H1 (cell line): Measurements from ENCODE around the gene VGLL2. TPM values are rescaled to one million over a fixed set of nuclear protein-coding genes. Genes with fewer than 3 reads are reported as not detected.

Experiments used
- CTCF ChIA-PET: fragments of 300-600 bp; sonication (Branson Sonifier 250); formaldehyde crosslinking; loops from one replicate; lab custom pipeline; 2021; ENCODE audit not compliant: partially characterized antibody; lab: Charles Lee
- POLR2A ChIA-PET: fragments of 300-600 bp; sonication (Branson Sonifier 250); formaldehyde crosslinking; loops from one replicate; lab custom pipeline; 2021; ENCODE audit warnings: inconsistent platforms; ENCODE audit not compliant: partially characterized antibody; lab: Charles Lee
- DNase-seq, 2 experiments: peaks; one replicate each; pipeline versions ENCODE4 v3.0.0 to v3.0.0-alpha.2; 2010 to 2022; ENCODE audit warnings: low spot score in 2 of 2, low read depth in 1 of 2, mixed read lengths in 1 of 2
- FAIRE-seq: peaks from 2 replicates; lab custom pipeline; 2011; peaks lifted over from hg19 to GRCh38; lab: Jason Lieb, UNC
- H2AFZ ChIP-seq: 2 replicates; pipeline ENCODE4 v1.8.1; 2012; ENCODE audit warnings: low read length, inconsistent platforms
- H2AK5ac ChIP-seq: 2 replicates; pipeline ENCODE4 v1.6.1; 2013; ENCODE audit warnings: low read depth, low read length
- H2BK120ac ChIP-seq: replicated peaks from 2 replicates; pipeline ENCODE3; 2013; ENCODE audit warnings: low read depth, low read length, inconsistent platforms
- H2BK12ac ChIP-seq: 2 replicates; pipeline ENCODE4 v1.6.1; 2013; ENCODE audit warnings: low read depth, low read length
- H2BK15ac ChIP-seq: 2 replicates; pipeline ENCODE4 v1.6.1; 2013; ENCODE audit warnings: low read length
- H2BK20ac ChIP-seq: 2 replicates; pipeline ENCODE4 v1.6.1; 2013; ENCODE audit warnings: low read length
- H2BK5ac ChIP-seq: 2 replicates; pipeline ENCODE4 v1.6.1; 2013; ENCODE audit warnings: low read depth, low read length
- H3K14ac ChIP-seq: 2 replicates; pipeline ENCODE4 v1.6.1; 2013; ENCODE audit warnings: inconsistent platforms; ENCODE audit not compliant: insufficient read length
- H3K18ac ChIP-seq: 2 replicates; pipeline ENCODE4 v1.6.1; 2013; ENCODE audit warnings: low read length; ENCODE audit errors: extremely low read depth
- H3K23ac ChIP-seq: 2 replicates; pipeline ENCODE4 v1.6.1; 2013; ENCODE audit warnings: inconsistent platforms; ENCODE audit not compliant: insufficient read length
- H3K23me2 ChIP-seq: 2 replicates; pipeline ENCODE4 v1.6.1; 2013; ENCODE audit warnings: low read depth, low read length
- H3K27ac ChIP-seq: 2 replicates; pipeline ENCODE4 v1.6.1; 2011; ENCODE audit warnings: low read depth, low read length, inconsistent platforms
- H3K27me3 ChIP-seq, 4 experiments: replicated peaks in 1 of 4; 1 replicate in 1 of 4; 2 replicates in 3 of 4; pipeline versions ENCODE4 v1.6.1 to v1.8.1; 2011 to 2013; ENCODE audit warnings: low read length in 3 of 4, mild to moderate bottlenecking in 3 of 4, inconsistent platforms in 2 of 4, mixed read lengths in 2 of 4, moderate library complexity in 1 of 4; ENCODE audit not compliant: control insufficient read depth in 3 of 4, insufficient read depth in 3 of 4; ENCODE audit errors: extremely low read depth in 1 of 4
- H3K36me3 ChIP-seq, 4 experiments: 2 replicates each; pipeline versions ENCODE4 v1.6.1 to v1.8.1; 2011 to 2013; ENCODE audit warnings: mild to moderate bottlenecking in 4 of 4, low read length in 3 of 4, moderate library complexity in 2 of 4, control low read depth in 1 of 4, inconsistent platforms in 1 of 4; ENCODE audit not compliant: insufficient read depth in 4 of 4, control insufficient read depth in 2 of 4
- H3K4ac ChIP-seq: replicated peaks from 2 replicates; pipeline ENCODE3; 2013; ENCODE audit warnings: low read length, low read depth, mixed read lengths, inconsistent platforms; ENCODE audit not compliant: insufficient read length
- H3K4me1 ChIP-seq, 4 experiments: replicated peaks in 1 of 4; 1 replicate in 1 of 4; 2 replicates in 3 of 4; pipeline versions ENCODE4 v1.6.1 to v1.8.1; 2011 to 2013; ENCODE audit warnings: low read length in 3 of 4, inconsistent platforms in 2 of 4, mixed read lengths in 1 of 4; ENCODE audit not compliant: insufficient read depth in 4 of 4, control insufficient read depth in 3 of 4
- H3K4me2 ChIP-seq, 2 experiments: 2 replicates each; pipeline versions ENCODE4 v1.6.1 to v1.8.1; 2011 to 2013; ENCODE audit warnings: low read depth in 2 of 2, low read length in 2 of 2, control low read depth in 1 of 2, inconsistent platforms in 1 of 2, mild to moderate bottlenecking in 1 of 2; ENCODE audit not compliant: insufficient read depth in 1 of 2
- H3K4me3 ChIP-seq, 4 experiments: fragments of 200-600, 300-600 bp in 1 of 4; sonication (generic), shearing (Covaris generic), sonication (Bioruptor Twin) in 1 of 4; 2 replicates each; pipeline versions ENCODE4 v1.5.1 to v1.8.1; 2011 to 2016; ENCODE audit warnings: low read length in 4 of 4, low read depth in 3 of 4, control low read depth in 2 of 4, inconsistent platforms in 2 of 4, mild to moderate bottlenecking in 2 of 4, mixed read lengths in 1 of 4, moderate library complexity in 1 of 4; ENCODE audit not compliant: insufficient read depth in 2 of 4; ENCODE audit errors: extremely low read depth in 1 of 4
- H3K56ac ChIP-seq: replicated peaks from 2 replicates; pipeline ENCODE3; 2013; ENCODE audit warnings: low read depth, mild to moderate bottlenecking, mixed read lengths, low read length, inconsistent platforms; ENCODE audit not compliant: insufficient read length
- H3K79me1 ChIP-seq: 2 replicates; pipeline ENCODE4 v1.6.1; 2013; ENCODE audit warnings: low read depth, low read length, control low read depth
- H3K79me2 ChIP-seq, 2 experiments: 2 replicates each; pipeline versions ENCODE4 v1.6.1 to v1.8.1; 2012 to 2013; ENCODE audit warnings: low read length in 2 of 2, mild to moderate bottlenecking in 2 of 2, inconsistent platforms in 1 of 2; ENCODE audit not compliant: insufficient read depth in 2 of 2, control insufficient read depth in 1 of 2
- H3K9ac ChIP-seq, 4 experiments: replicated peaks in 1 of 4; 1 replicate in 1 of 4; 2 replicates in 3 of 4; pipeline versions ENCODE4 v1.6.1 to v1.8.1; 2011 to 2013; ENCODE audit warnings: low read depth in 3 of 4, low read length in 3 of 4, control low read depth in 2 of 4, mild to moderate bottlenecking in 2 of 4, moderate library complexity in 2 of 4, inconsistent platforms in 1 of 4; ENCODE audit errors: extremely low read depth in 1 of 4
- H3K9me3 ChIP-seq, 2 experiments: 2 replicates each; pipeline versions ENCODE4 v1.6.1 to v1.8.1; 2012 to 2013; ENCODE audit warnings: mild to moderate bottlenecking in 2 of 2, moderate library complexity in 2 of 2, control low read depth in 1 of 2, inconsistent platforms in 1 of 2, low read depth in 1 of 2, low read length in 1 of 2, mixed read lengths in 1 of 2; ENCODE audit not compliant: insufficient read depth in 2 of 2
- H4K20me1 ChIP-seq, 2 experiments: replicated peaks in 1 of 2; 2 replicates each; pipeline versions ENCODE3 to v1.8.1; 2011 to 2013; ENCODE audit warnings: inconsistent platforms in 2 of 2, low read length in 2 of 2, mild to moderate bottlenecking in 1 of 2; ENCODE audit not compliant: insufficient read depth in 2 of 2, control insufficient read depth in 1 of 2
- H4K5ac ChIP-seq: 2 replicates; pipeline ENCODE4 v1.6.1; 2013; ENCODE audit warnings: low read length, low read depth, mixed read lengths, inconsistent platforms; ENCODE audit not compliant: insufficient read length
- H4K8ac ChIP-seq: 2 replicates; pipeline ENCODE4 v1.8.0; 2013; ENCODE audit warnings: mild to moderate bottlenecking, moderate library complexity, low read length, inconsistent platforms; ENCODE audit not compliant: insufficient read depth; ENCODE audit errors: extremely low read depth
- H4K91ac ChIP-seq: replicated peaks from 2 replicates; pipeline ENCODE3; 2013; ENCODE audit warnings: low read length, mixed read lengths, inconsistent platforms; ENCODE audit not compliant: insufficient read length
- CEBPB ChIP-seq: IDR thresholded peaks from 2 replicates; pipeline ENCODE4 v1.6.1; 2012; ENCODE audit warnings: low read depth, low read length
- FOSL1 ChIP-seq: IDR thresholded peaks from 2 replicates; pipeline ENCODE4 v1.6.1; 2011; ENCODE audit warnings: mild to moderate bottlenecking, low read depth, low read length, moderate library complexity; ENCODE audit not compliant: insufficient read depth
- GABPA ChIP-seq: IDR thresholded peaks from 2 replicates; pipeline ENCODE4 v1.6.1; 2011; ENCODE audit warnings: mild to moderate bottlenecking, low read length, moderate library complexity, borderline replicate concordance; ENCODE audit not compliant: insufficient read depth
- KDM1A ChIP-seq: fragments of 200-600, 300-600 bp; sonication (generic); IDR thresholded peaks from 2 replicates; pipeline ENCODE4 v1.7.1; 2016; ENCODE audit warnings: mild to moderate bottlenecking, low read length, borderline replicate concordance
- MAFK ChIP-seq: IDR thresholded peaks from 2 replicates; pipeline ENCODE4 v1.6.1; 2012; ENCODE audit warnings: low read depth, mild to moderate bottlenecking, improper control_type of control experiment, low read length
- RAD21 ChIP-seq, 2 experiments: IDR thresholded peaks in 1 of 2; conservative IDR thresholded peaks in 1 of 2; 2 replicates each; pipeline ENCODE4 v1.6.1; 2011; ENCODE audit warnings: low read depth in 2 of 2, low read length in 2 of 2, improper control_type of control experiment in 1 of 2, inconsistent platforms in 1 of 2, mild to moderate bottlenecking in 1 of 2, moderate library complexity in 1 of 2
- RNF2 ChIP-seq: fragments of 200-900, 300-1000 bp; sonication (generic); IDR thresholded peaks from 2 replicates; pipeline ENCODE4 v1.7.1; 2016; ENCODE audit warnings: borderline replicate concordance, low read depth, mild to moderate bottlenecking, antibody characterized with exemption, low read length; ENCODE audit not compliant: poor library complexity, severe bottlenecking; ENCODE audit errors: missing control alignments
- SAP30 ChIP-seq: fragments of 300-600 bp; sonication (generic); IDR thresholded peaks from 2 replicates; pipeline ENCODE4 v1.7.1; 2012; ENCODE audit warnings: low read length, moderate library complexity, mild to moderate bottlenecking, inconsistent platforms; ENCODE audit not compliant: insufficient read depth, insufficient replicate concordance
- SP4 ChIP-seq: IDR thresholded peaks from 2 replicates; pipeline ENCODE4 v1.6.1; 2012; ENCODE audit warnings: low read length, inconsistent platforms
- YY1 ChIP-seq: IDR thresholded peaks from 2 replicates; pipeline ENCODE4 v1.6.1; 2011; ENCODE audit warnings: low read depth, mild to moderate bottlenecking, low read length
- WGBS, 2 experiments: shearing (Covaris generic) in 1 of 2; methylation state at CpG; one replicate each; pipeline versions ENCODE4 v1.1.6 to v1.1.7; 2013 to 2015; ENCODE audit warnings: low lambda C conversion rate in 2 of 2, mixed read lengths in 2 of 2, inconsistent platforms in 1 of 2, low coverage in 1 of 2, missing lambda C conversion rate in 1 of 2; ENCODE audit not compliant: insufficient replicate concordance in 2 of 2, insufficient coverage in 1 of 2, insufficient read length in 1 of 2; ENCODE audit errors: extremely low coverage in 1 of 2, missing lambda C conversion rate in 1 of 2; 5-methylcytosine and 5-hydroxymethylcytosine counted together
- polyA plus RNA-seq, 7 experiments: library from polyadenylated mRNA; depleted of rRNA in 3 of 7; stranded (reverse) in 5 of 7; unstranded in 2 of 7; fragments of >200 nt in 5 of 7; fragments of 200-250 nt in 2 of 7; gene quantifications; 1 replicate in 5 of 7; 2 replicates in 1 of 7; 4 replicates in 1 of 7; pipeline versions ENCODE4 v1.2.1 to v1.2.3, GENCODE V29; 2011 to 2013; ENCODE audit warnings: missing spikeins in 2 of 7, mixed read lengths in 2 of 7
- total RNA-seq: library from RNA; stranded (reverse); fragmentation: NEBNext Ultra II Directional; extraction: Animal tissue kit (Norgen Biotek cat#: 25700); gene quantifications from 2 replicates; pipeline ENCODE4 v1.2.1, GENCODE V29; 2021
- TF ChIP-seq, protein P1 (sequence below), 3 experiments: IDR thresholded peaks; 1 replicate in 2 of 3; 2 replicates in 1 of 3; pipeline versions ENCODE4 v1.5.1 to v1.6.1; 2011; ENCODE audit warnings: low read length in 3 of 3, mild to moderate bottlenecking in 3 of 3, inconsistent platforms in 2 of 3, low read depth in 1 of 3, moderate library complexity in 1 of 3; ENCODE audit not compliant: insufficient read depth in 1 of 3; ENCODE audit errors: control extremely low read depth in 1 of 3

Gene VGLL2
- total and polyA plus RNA-seq, 2 of the 8 experiments (the other 6 are each of a cell fraction or from before 2014, with no cell fraction given) = not detected

DNA sequence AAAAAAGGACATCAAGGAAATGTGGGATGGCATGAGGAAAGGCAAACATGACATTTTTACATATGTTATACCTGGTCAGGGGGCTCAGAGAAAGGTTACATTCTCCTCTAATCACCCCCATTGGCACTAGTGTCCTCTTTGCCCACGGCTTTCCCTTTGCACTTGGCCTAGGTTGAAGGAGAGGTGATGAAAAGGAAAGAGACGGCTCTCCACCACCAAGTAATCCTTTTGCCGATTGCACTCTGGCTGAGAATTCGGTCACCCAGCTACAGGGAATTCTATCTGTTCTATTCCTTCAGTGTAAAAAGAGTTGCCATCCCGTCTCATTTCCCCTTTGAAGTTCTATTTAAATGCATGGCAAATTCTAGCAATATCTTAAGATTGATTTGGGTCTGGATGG is 10.4 kb downstream of the VGLL2 start:
- Histone ChIP-seq H3K79me1 (no peaks in the 10 kb centered on the region), H2BK15ac (no peak overlapping the region), H4K8ac (no peak overlapping the region), H3K4me3 (no peak overlapping the region), H4K5ac (no peak overlapping the region), H4K20me1 (no peaks in the 10 kb centered on the region), H3K27ac (no peak overlapping the region), H3K36me3 (no peaks in the 10 kb centered on the region), H2BK12ac (no peak overlapping the region), H3K23ac (no peak overlapping the region), H2BK20ac (no peak overlapping the region), H3K4me2 (no peak overlapping the region), H2AFZ (no peak overlapping the region), H3K9me3 (no peaks in the 10 kb centered on the region), H2BK5ac (no peak overlapping the region), H3K27me3 (peaks cover 8 to 32% (median 22%) of the 10 kb centered on the region in 4 experiments), H3K23me2 (no peaks in the 10 kb centered on the region), H3K4me1 (no peaks in the 10 kb centered on the region; a peak in 1 of 7 replicates), H3K4ac (no peak overlapping the region), H4K91ac (no peak overlapping the region), H3K56ac (no peak overlapping the region), H3K79me2 (no peaks in the 10 kb centered on the region), H3K9ac (no peak overlapping the region), H3K18ac (no peak overlapping the region), H2BK120ac (no peak overlapping the region), H2AK5ac (no peak overlapping the region), H3K14ac (no peak overlapping the region)
- POLR2A ChIA-PET = no interaction called here
- no peak for DNase-seq
- no peak for FAIRE-seq
- 93% methylated on average over 5 of the region's 5 CpGs; no CpG with 5 or more reads in 1 of the 2 experiments for WGBS, 2 experiments
- CTCF ChIA-PET = no interaction called here
- TF ChIP-seq, protein P1, sequence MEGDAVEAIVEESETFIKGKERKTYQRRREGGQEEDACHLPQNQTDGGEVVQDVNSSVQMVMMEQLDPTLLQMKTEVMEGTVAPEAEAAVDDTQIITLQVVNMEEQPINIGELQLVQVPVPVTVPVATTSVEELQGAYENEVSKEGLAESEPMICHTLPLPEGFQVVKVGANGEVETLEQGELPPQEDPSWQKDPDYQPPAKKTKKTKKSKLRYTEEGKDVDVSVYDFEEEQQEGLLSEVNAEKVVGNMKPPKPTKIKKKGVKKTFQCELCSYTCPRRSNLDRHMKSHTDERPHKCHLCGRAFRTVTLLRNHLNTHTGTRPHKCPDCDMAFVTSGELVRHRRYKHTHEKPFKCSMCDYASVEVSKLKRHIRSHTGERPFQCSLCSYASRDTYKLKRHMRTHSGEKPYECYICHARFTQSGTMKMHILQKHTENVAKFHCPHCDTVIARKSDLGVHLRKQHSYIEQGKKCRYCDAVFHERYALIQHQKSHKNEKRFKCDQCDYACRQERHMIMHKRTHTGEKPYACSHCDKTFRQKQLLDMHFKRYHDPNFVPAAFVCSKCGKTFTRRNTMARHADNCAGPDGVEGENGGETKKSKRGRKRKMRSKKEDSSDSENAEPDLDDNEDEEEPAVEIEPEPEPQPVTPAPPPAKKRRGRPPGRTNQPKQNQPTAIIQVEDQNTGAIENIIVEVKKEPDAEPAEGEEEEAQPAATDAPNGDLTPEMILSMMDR (IDR thresholded peaks at IDR 0.05; ENCODE audit: control extremely low read depth in 1 of 3, insufficient read depth in 1 of 3, low read depth in 1 of 3, low read length in 3 of 3) = no peak
- TF ChIP-seq GABPA = no peak
- TF ChIP-seq RAD21 (IDR thresholded peaks at IDR 0.05 in 1 of 2, conservative IDR thresholded peaks at IDR 0.05 in 1 of 2; ENCODE audit: low read depth in 2 of 2, low read length in 2 of 2) = no peak
- TF ChIP-seq KDM1A = no peak
- TF ChIP-seq RNF2 = no peak
- no peak for TF ChIP-seq YY1
- TF ChIP-seq FOSL1 = no peak
- no peak for TF ChIP-seq SP4
- no peak for TF ChIP-seq SAP30
- no peak for TF ChIP-seq MAFK
- TF ChIP-seq CEBPB = no peak
